SJCRH30 (cell line): Measurements from ENCODE around the gene MAPRE2. TPM values are rescaled to one million over a fixed set of nuclear protein-coding genes. Genes with fewer than 3 reads are reported as not detected.
A peak's percentile ranks its signal among the peaks of the same experiment; 100 is the strongest.
"Not testable (repeated sequence)": the region's sequence is repeated elsewhere in the genome, so short reads cannot be mapped to it uniquely, and the experiment has no call there.

Source experiments
- DNase-seq, 2 experiments: peaks; one replicate each; pipeline ENCODE4 v3.0.0-alpha.2; 2015 to 2020
- H3K27ac ChIP-seq: fragments of 250-450 bp; sonication (Bioruptor Pico); 2 replicates; pipeline ENCODE4 v1.5.1; 2020; ENCODE audit warnings: mild to moderate bottlenecking, moderate library complexity
- H3K27me3 ChIP-seq: fragments of 250-450 bp; sonication (Bioruptor Pico); 2 replicates; pipeline ENCODE4 v1.5.1; 2020; ENCODE audit warnings: mild to moderate bottlenecking, moderate library complexity
- H3K36me3 ChIP-seq: fragments of 250-450 bp; sonication (Bioruptor Pico); 2 replicates; pipeline ENCODE4 v1.5.1; 2020; ENCODE audit warnings: mild to moderate bottlenecking, moderate library complexity
- H3K4me1 ChIP-seq: fragments of 250-450 bp; sonication (Bioruptor Pico); 2 replicates; pipeline ENCODE4 v1.5.1; 2020; ENCODE audit warnings: mild to moderate bottlenecking, moderate library complexity
- H3K4me3 ChIP-seq: fragments of 250-450 bp; sonication (Bioruptor Pico); 2 replicates; pipeline ENCODE4 v1.5.1; 2020; ENCODE audit warnings: mild to moderate bottlenecking, moderate library complexity
- H3K9me3 ChIP-seq: fragments of 250-450 bp; sonication (Bioruptor Pico); replicated peaks from 2 replicates; pipeline ENCODE4 v1.5.1; 2020; ENCODE audit warnings: mild to moderate bottlenecking, moderate library complexity
- total RNA-seq: library from RNA; depleted of rRNA; stranded (reverse); fragments of >200 nt; shearing (Covaris generic); gene quantifications from 2 replicates; pipeline ENCODE4 v1.2.3, GENCODE V29; 2014

The MAPRE2 gene
- total RNA-seq, 1 experiment from 2014 or later, result 21.5 TPM

DNA sequence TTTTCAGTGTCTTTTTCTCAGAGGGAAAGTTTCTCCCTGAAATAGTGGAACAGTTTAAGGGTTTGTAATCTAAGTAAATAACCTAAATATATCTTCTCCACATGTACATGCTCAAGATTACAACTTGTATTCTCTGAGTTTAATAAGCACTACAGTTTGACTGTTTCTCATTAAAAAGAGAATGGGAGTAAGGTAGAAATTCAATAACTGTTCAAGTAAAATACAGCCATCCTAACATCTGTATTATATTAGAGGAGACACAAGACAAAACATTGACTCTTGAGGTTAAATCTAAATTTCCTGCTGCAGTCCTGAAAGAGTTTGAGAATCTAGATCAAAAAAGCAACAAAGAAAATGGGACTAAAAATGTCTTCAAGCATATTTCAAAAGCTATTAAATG, 126.6 kb downstream of the MAPRE2 start:
- no peak for DNase-seq
- H3K27ac ChIP-seq, result no peak overlapping the region
- H3K4me3 ChIP-seq, result no peak overlapping the region
- no peaks in the 10 kb centered on the region; the same call in 1 of the 2 replicates for H3K4me1 ChIP-seq
- no peaks in the 10 kb centered on the region for H3K27me3 ChIP-seq
- H3K9me3 ChIP-seq, result no peaks in the 10 kb centered on the region
- no peaks in the 10 kb centered on the region for H3K36me3 ChIP-seq

GRCh38 chr18:35170323-35170722, 129.1 kb downstream of the MAPRE2 start:
- not testable (repeated sequence) for H3K9me3 ChIP-seq, H3K27me3 ChIP-seq, H3K4me3 ChIP-seq, H3K4me1 ChIP-seq, DNase-seq, H3K36me3 ChIP-seq, H3K27ac ChIP-seq

DNA sequence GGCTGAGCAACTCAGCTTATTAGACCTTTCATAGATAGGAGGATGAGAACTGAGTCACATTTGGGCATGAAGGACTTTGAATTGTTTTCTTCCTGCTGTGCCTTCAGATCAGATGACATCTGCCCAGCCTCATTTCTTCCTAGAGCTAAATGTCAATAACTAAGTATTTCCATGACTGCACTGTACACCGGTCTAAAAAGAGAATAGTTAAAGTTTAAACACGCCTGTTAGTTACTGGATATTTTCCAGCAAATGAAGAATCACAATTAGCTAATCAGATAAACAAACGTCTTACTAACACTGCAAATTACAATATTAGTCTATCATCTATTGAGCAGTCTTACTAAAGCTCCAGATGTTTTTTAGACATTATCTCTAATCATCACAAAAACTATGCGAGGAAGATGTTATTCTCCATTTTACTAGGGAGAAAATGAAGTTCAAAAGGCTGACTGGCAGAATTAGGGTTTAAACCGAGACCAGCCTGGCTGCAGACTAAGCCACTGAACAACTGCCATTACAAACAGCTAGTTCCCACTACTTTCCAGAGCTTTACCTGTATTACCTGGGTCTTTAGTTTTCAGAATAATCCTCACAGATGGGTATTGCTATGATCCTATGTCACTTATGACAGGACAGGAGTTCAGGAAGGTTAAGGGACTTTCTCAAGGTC, 130.2 kb downstream of the MAPRE2 start:
- no peak for DNase-seq
- no peaks in the 10 kb centered on the region for H3K9me3 ChIP-seq
- H3K4me3 ChIP-seq, result no peak overlapping the region
- no peaks in the 10 kb centered on the region for H3K36me3 ChIP-seq
- no peak overlapping the region for H3K27ac ChIP-seq
- H3K4me1 ChIP-seq, result peaks cover 5% of the 10 kb centered on the region
- H3K27me3 ChIP-seq, result no peaks in the 10 kb centered on the region

DNA sequence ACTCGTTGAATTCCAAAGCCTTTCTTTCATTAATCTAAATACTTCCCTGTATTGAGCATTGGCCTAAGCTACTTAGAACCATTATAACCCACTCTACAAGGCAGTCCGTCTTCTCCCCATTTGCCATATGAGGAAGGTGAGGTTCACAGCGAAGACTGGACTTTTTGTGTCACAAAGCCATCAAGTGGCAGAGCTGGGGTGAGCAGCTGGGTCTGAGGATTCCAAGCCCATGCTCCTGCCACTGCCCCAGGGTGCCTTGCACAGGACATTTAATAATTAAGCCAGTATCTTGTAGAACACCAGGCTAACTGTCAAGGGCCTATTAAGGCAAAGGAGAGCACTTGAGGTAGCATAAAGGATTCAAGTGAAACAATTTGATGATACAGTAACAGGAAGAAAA, 130.8 kb downstream of the MAPRE2 start:
- H3K4me3 ChIP-seq, result no peak overlapping the region
- H3K36me3 ChIP-seq, result no peaks in the 10 kb centered on the region
- H3K27ac ChIP-seq, result no peak overlapping the region
- DNase-seq, result no peak
- H3K4me1 ChIP-seq, result peaks cover 5% of the 10 kb centered on the region
- no peaks in the 10 kb centered on the region for H3K9me3 ChIP-seq
- H3K27me3 ChIP-seq, result no peaks in the 10 kb centered on the region

- no peaks in the 10 kb centered on the region for H3K27me3 ChIP-seq
- DNase-seq, result peak in 1 of 2 experiments; percentile 3
- peaks cover 5% of the 10 kb centered on the region for H3K4me1 ChIP-seq
- H3K27ac ChIP-seq, result no peak overlapping the region
- no peaks in the 10 kb centered on the region for H3K36me3 ChIP-seq
- H3K9me3 ChIP-seq, result no peaks in the 10 kb centered on the region
- no peak overlapping the region for H3K4me3 ChIP-seq
These were observed 131.3 kb downstream of the MAPRE2 start for GRCh38 chr18:35172451-35173035.

- Histone ChIP-seq H3K4me3 (no peak overlapping the region), H3K36me3 (no peaks in the 10 kb centered on the region)
- peak; percentile 41 to 76 for DNase-seq
These were observed 133.0 kb downstream of the MAPRE2 start for GRCh38 chr18:35174093-35174731.

GRCh38 chr18:35174745-35175144, 133.5 kb downstream of the MAPRE2 start:
- H3K27me3 ChIP-seq, result no peaks in the 10 kb centered on the region
- no peak overlapping the region for H3K4me3 ChIP-seq
- no peaks in the 10 kb centered on the region for H3K9me3 ChIP-seq
- no peaks in the 10 kb centered on the region for H3K36me3 ChIP-seq
- H3K27ac ChIP-seq, result no peak overlapping the region; the same call in 1 of the 2 replicates
- peak in 1 of 2 experiments; percentile 6 for DNase-seq
- peaks cover 5% of the 10 kb centered on the region for H3K4me1 ChIP-seq

More at GRCh38 chr18:35174093-35174731, 133.0 kb downstream of the MAPRE2 start:
- no peaks in the 10 kb centered on the region for H3K9me3 ChIP-seq
- no peak overlapping the region; the same call in 1 of the 2 replicates for H3K27ac ChIP-seq
- H3K27me3 ChIP-seq, result no peaks in the 10 kb centered on the region
- peaks cover 5% of the 10 kb centered on the region for H3K4me1 ChIP-seq

GRCh38 chr18:35176925-35177324, 135.7 kb downstream of the MAPRE2 start:
- no peak for DNase-seq
- Histone ChIP-seq H3K9me3 (no peaks in the 10 kb centered on the region), H3K4me1 (peaks cover 5% of the 10 kb centered on the region), H3K27me3 (no peaks in the 10 kb centered on the region), H3K36me3 (no peaks in the 10 kb centered on the region), H3K4me3 (no peak overlapping the region), H3K27ac (no peak overlapping the region)

GRCh38 chr18:35178260-35178659, 137.0 kb downstream of the MAPRE2 start:
- no peak for DNase-seq

GRCh38 chr18:35179906-35180305, 138.7 kb downstream of the MAPRE2 start:
- Histone ChIP-seq H3K27ac (no peak overlapping the region), H3K4me1 (no peaks in the 10 kb centered on the region), H3K9me3 (no peaks in the 10 kb centered on the region), H3K27me3 (no peaks in the 10 kb centered on the region), H3K4me3 (no peak overlapping the region), H3K36me3 (no peaks in the 10 kb centered on the region)
- no peak for DNase-seq

More at GRCh38 chr18:35178260-35178659, 137.0 kb downstream of the MAPRE2 start:
- Histone ChIP-seq H3K36me3 (no peaks in the 10 kb centered on the region), H3K27ac (no peak overlapping the region), H3K27me3 (no peaks in the 10 kb centered on the region), H3K4me3 (no peak overlapping the region), H3K4me1 (peaks cover 5% of the 10 kb centered on the region), H3K9me3 (no peaks in the 10 kb centered on the region)

GRCh38 chr18:35180455-35180854, 139.2 kb downstream of the MAPRE2 start:
- Histone ChIP-seq H3K9me3 (no peaks in the 10 kb centered on the region), H3K36me3 (no peaks in the 10 kb centered on the region), H3K27ac (no peak overlapping the region), H3K4me1 (no peaks in the 10 kb centered on the region), H3K27me3 (no peaks in the 10 kb centered on the region), H3K4me3 (no peak overlapping the region)
- no peak for DNase-seq

GRCh38 chr18:35182151-35182550, 140.9 kb downstream of the MAPRE2 start:
- Histone ChIP-seq H3K27ac (no peak overlapping the region), H3K9me3 (no peaks in the 10 kb centered on the region), H3K36me3 (no peaks in the 10 kb centered on the region), H3K4me1 (no peaks in the 10 kb centered on the region), H3K27me3 (no peaks in the 10 kb centered on the region), H3K4me3 (no peak overlapping the region)
- DNase-seq, result no peak

DNA sequence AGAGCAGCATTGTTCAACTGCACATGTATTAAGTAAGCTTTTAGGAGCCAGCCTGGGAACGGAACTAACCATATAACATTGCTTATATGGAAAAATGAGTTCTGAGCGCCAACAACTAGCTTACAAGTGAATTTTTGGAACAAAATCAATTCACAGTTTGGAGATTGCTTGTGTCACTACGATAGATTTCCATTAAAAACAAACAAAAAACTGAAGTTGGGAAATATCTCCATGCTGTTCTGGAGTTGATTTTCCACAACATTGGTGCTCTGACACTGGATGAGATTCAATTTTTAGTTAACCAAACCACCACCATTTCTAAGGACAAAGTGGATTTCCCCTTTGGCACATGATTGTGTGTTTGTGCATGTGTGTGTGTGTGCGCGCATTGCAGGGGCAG, 142.7 kb downstream of the MAPRE2 start:
- no peaks in the 10 kb centered on the region for H3K9me3 ChIP-seq
- no peak for DNase-seq
- no peaks in the 10 kb centered on the region for H3K4me1 ChIP-seq
- no peaks in the 10 kb centered on the region for H3K27me3 ChIP-seq
- H3K4me3 ChIP-seq, result no peak overlapping the region
- H3K36me3 ChIP-seq, result no peaks in the 10 kb centered on the region
- H3K27ac ChIP-seq, result no peak overlapping the region

DNA sequence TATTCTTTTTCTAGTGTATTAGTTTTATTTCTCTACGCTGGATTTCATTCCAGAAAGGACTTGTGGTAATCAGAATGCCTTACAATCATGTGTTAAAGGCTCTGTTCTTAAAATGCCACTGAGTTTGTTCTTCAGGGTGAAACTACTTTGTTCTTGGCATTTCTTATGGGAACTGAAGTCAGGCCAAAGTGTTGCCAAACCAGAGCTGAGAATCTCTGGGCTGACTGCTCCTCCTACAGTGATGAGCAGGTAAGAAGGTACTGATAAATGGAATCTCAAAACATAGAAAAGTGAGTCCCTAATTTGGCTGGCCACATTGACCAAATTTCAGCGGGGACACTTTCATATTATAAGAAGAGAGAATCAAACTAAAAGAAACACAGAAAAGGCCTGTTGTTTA, 144.6 kb downstream of the MAPRE2 start:
- Histone ChIP-seq H3K27ac (no peak overlapping the region), H3K4me3 (no peak overlapping the region), H3K36me3 (no peaks in the 10 kb centered on the region), H3K9me3 (no peaks in the 10 kb centered on the region), H3K4me1 (no peaks in the 10 kb centered on the region), H3K27me3 (no peaks in the 10 kb centered on the region)
- DNase-seq, result no peak

DNA sequence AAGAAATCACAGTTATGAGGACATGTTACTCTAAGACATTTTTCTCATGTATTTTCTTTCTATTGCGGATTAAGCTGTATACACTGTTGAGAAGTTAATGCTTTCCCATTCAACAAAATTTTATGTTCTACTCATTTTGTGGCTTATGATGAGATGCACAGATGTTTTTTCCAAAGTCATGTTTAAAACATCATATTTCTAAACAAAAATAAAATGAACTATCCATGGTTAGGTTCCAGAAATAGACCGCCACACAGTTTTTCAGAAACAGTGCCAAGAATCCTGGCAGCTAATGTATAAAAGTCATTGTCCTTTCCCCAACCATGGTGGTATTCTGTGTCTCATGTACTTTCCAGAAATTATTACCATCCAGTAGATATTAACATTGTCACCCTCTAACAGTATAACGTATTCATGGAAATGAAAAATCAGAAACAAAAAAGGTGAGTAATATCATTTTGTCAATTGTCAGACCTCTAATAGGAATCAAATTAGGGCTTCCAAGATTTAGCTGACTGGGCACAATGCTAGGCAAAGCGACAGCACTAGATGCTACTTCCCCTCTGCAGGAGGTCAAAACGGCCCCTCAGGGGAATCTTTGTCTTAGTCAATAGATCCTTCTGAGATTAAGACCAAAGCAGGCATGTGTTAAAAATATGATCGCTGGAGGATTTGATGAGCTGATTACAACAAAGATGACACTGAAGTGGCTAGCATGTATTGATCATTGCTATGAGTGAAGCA, 145.2 kb downstream of the MAPRE2 start:
- no peaks in the 10 kb centered on the region for H3K4me1 ChIP-seq
- no peak overlapping the region for H3K4me3 ChIP-seq
- no peak for DNase-seq

More for the DNA sequence above, 145.2 kb downstream of the MAPRE2 start:
- Histone ChIP-seq H3K36me3 (no peaks in the 10 kb centered on the region), H3K27me3 (no peaks in the 10 kb centered on the region), H3K9me3 (no peaks in the 10 kb centered on the region), H3K27ac (no peak overlapping the region)
